Smooth muscle cell (in vitro differentiated cells): Measurements from ENCODE around the gene DRG2. TPM values are rescaled to one million over a fixed set of nuclear protein-coding genes. Genes with fewer than 3 reads are reported as not detected.

Source experiments
- DNase-seq: peaks from one replicate; lab custom pipeline; 2025; ENCODE audit not compliant: unreplicated experiment; lab: John Stamatoyannopoulos, UW
- H2AFZ ChIP-seq: fragments of 200-600 bp; sonication (generic); 2 replicates; pipeline ENCODE4 v1.6.0; 2016; ENCODE audit warnings: antibody characterized with exemption, low read depth, mild to moderate bottlenecking
- H3F3A ChIP-seq: fragments of 200-600 bp; sonication (generic); 2 replicates; pipeline ENCODE4 v1.6.0; 2017; ENCODE audit warnings: antibody characterized with exemption, low read depth
- H3K27ac ChIP-seq: fragments of 200-600 bp; sonication (generic); 2 replicates; pipeline ENCODE4 v1.5.1; 2016; ENCODE audit warnings: low read depth, mild to moderate bottlenecking
- H3K27me3 ChIP-seq: fragments of 200-600 bp; sonication (generic); 2 replicates; pipeline ENCODE4 v1.6.1; 2016; ENCODE audit warnings: low read depth, mild to moderate bottlenecking
- H3K36me3 ChIP-seq: fragments of 200-600 bp; sonication (generic); 2 replicates; pipeline ENCODE4 v1.5.1; 2016; ENCODE audit warnings: low read depth
- H3K4me1 ChIP-seq: fragments of 200-600 bp; sonication (generic); 2 replicates; pipeline ENCODE4 v1.5.1; 2016; ENCODE audit warnings: low read depth
- H3K4me2 ChIP-seq: fragments of 200-600 bp; sonication (generic); 2 replicates; pipeline ENCODE4 v1.6.0; 2016; ENCODE audit warnings: mild to moderate bottlenecking
- H3K4me3 ChIP-seq: fragments of 200-600 bp; sonication (generic); 2 replicates; pipeline ENCODE4 v1.5.1; 2016; ENCODE audit warnings: mild to moderate bottlenecking
- H3K79me2 ChIP-seq: fragments of 200-600 bp; sonication (generic); 2 replicates; pipeline ENCODE4 v1.6.0; 2016; ENCODE audit warnings: low read depth, mild to moderate bottlenecking
- H3K9ac ChIP-seq: fragments of 200-600 bp; sonication (generic); 2 replicates; pipeline ENCODE4 v1.6.0; 2016; ENCODE audit warnings: low read depth
- H3K9me3 ChIP-seq: fragments of 200-600 bp; sonication (generic); replicated peaks from 2 replicates; pipeline ENCODE4 v1.5.1; 2016; ENCODE audit warnings: low read depth
- H4K20me1 ChIP-seq: fragments of 200-600 bp; sonication (generic); 2 replicates; pipeline ENCODE4 v1.6.0; 2016; ENCODE audit warnings: low read depth
- WGBS: methylation state at CpG from one replicate; pipeline ENCODE4 v1.1.7; 2016; ENCODE audit warnings: low lambda C conversion rate; 5-methylcytosine and 5-hydroxymethylcytosine counted together
- polyA plus RNA-seq: library from polyadenylated mRNA; unstranded; fragments of >200 nt; fragmentation: Nextera tagmentation; extraction: Ambion mirVana; gene quantifications from 2 replicates; pipeline ENCODE4 v1.2.1, GENCODE V29; 2016
- total RNA-seq: library from RNA; depleted of rRNA; stranded (reverse); fragments of >200 nt; gene quantifications from 2 replicates; pipeline ENCODE4 v1.2.3, GENCODE V29; 2014
- TF ChIP-seq, protein P1 (sequence below): fragments of 200-600 bp; sonication (generic); IDR thresholded peaks from 2 replicates; pipeline ENCODE4 v1.5.1; 2017; ENCODE audit warnings: borderline replicate concordance, mild to moderate bottlenecking, antibody characterized with exemption; ENCODE audit not compliant: insufficient read depth, poor library complexity, severe bottlenecking

DRG2 gene
- total and polyA plus RNA-seq, 2 experiments from 2014 or later = 24.5 to 36.6 TPM

DNA sequence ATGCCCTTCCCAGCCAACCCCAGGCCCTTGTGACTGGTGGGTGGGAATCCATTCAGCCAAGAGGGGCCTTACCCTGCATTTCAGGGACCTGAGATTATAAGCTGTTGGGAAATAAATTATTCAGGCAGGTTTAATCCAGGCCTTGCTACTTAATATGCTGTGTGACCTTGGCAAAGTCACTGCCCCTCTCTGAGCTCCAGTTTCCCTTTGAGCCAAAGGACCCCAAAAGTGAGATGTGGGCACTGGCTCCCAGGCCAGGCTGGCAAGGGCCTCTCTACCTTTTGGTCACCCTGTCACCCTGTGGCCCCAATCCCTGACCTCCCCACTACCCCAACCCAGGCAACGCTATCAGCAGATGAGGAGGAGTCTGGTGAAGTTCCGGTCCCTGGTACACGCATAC is 54.7 kb downstream of the DRG2 start:
- 85% methylated on average over 3 of the region's 3 CpGs for WGBS
- Histone ChIP-seq H3K27me3 (no peaks in the 10 kb centered on the region), H3K4me1 (no peaks in the 10 kb centered on the region), H4K20me1 (no peaks in the 10 kb centered on the region), H3K4me2 (no peak overlapping the region), H2AFZ (no peak overlapping the region), H3F3A (no peaks in the 10 kb centered on the region), H3K9me3 (no peaks in the 10 kb centered on the region), H3K4me3 (no peak overlapping the region), H3K79me2 (no peaks in the 10 kb centered on the region), H3K9ac (no peak overlapping the region), H3K36me3 (no peaks in the 10 kb centered on the region), H3K27ac (no peak overlapping the region)
- TF ChIP-seq, protein P1, sequence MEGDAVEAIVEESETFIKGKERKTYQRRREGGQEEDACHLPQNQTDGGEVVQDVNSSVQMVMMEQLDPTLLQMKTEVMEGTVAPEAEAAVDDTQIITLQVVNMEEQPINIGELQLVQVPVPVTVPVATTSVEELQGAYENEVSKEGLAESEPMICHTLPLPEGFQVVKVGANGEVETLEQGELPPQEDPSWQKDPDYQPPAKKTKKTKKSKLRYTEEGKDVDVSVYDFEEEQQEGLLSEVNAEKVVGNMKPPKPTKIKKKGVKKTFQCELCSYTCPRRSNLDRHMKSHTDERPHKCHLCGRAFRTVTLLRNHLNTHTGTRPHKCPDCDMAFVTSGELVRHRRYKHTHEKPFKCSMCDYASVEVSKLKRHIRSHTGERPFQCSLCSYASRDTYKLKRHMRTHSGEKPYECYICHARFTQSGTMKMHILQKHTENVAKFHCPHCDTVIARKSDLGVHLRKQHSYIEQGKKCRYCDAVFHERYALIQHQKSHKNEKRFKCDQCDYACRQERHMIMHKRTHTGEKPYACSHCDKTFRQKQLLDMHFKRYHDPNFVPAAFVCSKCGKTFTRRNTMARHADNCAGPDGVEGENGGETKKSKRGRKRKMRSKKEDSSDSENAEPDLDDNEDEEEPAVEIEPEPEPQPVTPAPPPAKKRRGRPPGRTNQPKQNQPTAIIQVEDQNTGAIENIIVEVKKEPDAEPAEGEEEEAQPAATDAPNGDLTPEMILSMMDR = no peak
- DNase-seq = no peak

DNA sequence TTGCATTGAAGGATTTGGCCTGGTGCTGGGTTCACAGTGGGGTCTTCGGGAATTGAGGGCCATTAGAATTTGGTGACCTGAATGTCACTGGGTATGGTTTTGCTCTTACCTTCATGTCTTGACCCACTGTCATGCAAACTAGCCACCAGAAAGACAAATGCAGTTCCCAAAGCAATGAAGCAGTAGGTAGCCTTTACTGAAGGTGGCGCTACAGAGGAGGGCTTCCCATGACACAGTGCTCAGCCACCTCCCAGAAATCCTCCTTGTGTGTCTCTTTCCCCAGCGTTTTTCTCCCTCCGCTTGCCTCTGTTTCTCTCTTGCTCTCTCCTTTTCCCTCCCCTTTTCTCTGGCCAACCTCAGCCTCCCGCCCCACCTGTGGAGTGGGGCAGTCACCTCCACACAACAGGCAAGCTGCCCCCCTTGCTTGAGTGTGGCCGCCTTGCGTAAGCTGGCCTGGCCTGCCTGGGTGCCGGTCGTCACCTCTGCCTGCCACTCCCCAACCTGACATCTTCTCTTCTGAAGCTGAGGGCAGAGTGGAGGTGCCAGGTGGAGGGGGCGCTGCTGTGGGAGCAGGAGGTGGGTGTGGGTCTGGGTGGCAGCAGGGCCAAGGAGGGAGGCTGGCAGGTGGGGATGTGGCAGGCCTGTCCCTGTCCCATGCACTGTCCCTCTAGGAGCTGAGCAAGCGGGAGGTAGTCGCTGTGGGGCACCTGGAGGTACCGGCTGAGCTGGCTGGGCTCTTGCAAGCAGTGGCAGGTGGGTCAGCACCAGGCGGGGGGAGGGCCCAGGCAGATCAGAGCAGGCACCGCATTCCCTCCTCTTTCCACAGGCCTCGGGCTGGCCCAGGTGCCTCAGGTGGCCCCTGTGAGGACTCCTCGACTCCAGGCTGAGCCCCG is 55.5 kb downstream of the DRG2 start:
- Histone ChIP-seq H3K27ac (no peak overlapping the region), H3K27me3 (no peaks in the 10 kb centered on the region), H4K20me1 (no peaks in the 10 kb centered on the region), H3K36me3 (no peaks in the 10 kb centered on the region), H3K79me2 (no peaks in the 10 kb centered on the region), H3F3A (no peaks in the 10 kb centered on the region), H3K4me1 (no peaks in the 10 kb centered on the region), H3K9ac (no peak overlapping the region), H3K4me3 (no peak overlapping the region), H2AFZ (no peak overlapping the region), H3K4me2 (no peak overlapping the region), H3K9me3 (no peaks in the 10 kb centered on the region)
- TF ChIP-seq, protein P1 = peak; percentile 29
- DNase-seq = no peak
- 71% methylated on average over 18 of the region's 18 CpGs for WGBS

DNA sequence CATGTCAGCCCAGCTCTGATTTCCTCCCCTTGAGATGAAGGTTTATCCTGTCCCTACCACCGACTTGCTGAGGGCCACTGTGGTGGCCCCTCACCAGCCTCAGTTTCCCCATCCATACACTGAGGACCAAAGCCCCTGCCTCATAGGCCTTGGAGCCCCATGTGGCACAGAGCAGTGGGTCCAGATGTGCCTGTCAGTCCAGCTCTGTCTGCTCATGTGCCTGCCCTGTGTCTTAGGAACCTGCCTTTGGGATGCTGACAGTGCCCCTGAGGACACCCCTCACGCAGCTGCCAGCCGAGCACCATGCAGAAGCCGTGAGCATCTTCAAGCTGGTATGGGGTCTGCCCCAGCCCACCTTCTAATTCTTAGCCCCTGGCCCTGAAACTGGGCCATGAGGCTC is 56.5 kb downstream of the DRG2 start:
- DNase-seq = no peak
- Histone ChIP-seq H3K27ac (no peak overlapping the region), H3F3A (no peaks in the 10 kb centered on the region), H3K4me1 (no peaks in the 10 kb centered on the region), H3K4me3 (no peak overlapping the region), H3K4me2 (no peak overlapping the region), H4K20me1 (no peaks in the 10 kb centered on the region), H3K27me3 (no peaks in the 10 kb centered on the region), H3K9ac (no peak overlapping the region), H3K36me3 (no peaks in the 10 kb centered on the region), H3K9me3 (no peaks in the 10 kb centered on the region), H2AFZ (no peak overlapping the region), H3K79me2 (no peaks in the 10 kb centered on the region)
- whole genome bisulfite sequencing = 94% methylated on average over 4 of the region's 4 CpGs
- TF ChIP-seq, protein P1 = no peak

DNA sequence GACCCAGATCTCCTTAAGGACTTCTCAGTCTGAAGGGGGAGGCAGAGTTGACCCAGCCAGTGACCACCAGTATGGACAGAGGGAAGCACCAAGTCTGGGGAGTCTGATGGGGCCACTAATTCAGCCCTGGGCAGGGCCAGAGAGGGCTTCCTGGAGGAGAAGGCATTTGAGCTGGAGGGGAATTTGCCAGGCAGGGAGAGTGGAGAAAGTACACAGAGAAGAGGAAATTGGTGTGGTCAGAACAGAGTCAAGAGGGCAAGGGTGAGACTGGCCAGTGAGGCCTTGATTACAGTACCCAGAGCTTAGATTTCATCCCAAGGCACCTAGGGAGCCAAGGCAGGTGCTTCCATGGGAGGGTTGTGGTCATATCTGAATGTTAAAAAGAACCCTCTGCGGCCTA is 57.1 kb downstream of the DRG2 start:
- H3K4me2 ChIP-seq = no peak overlapping the region
- no peaks in the 10 kb centered on the region for H3K9me3 ChIP-seq
- H3K36me3 ChIP-seq = no peaks in the 10 kb centered on the region
- no peaks in the 10 kb centered on the region for H3K27me3 ChIP-seq
- WGBS = 83% methylated on average over 1 of the region's 1 CpG
- no peaks in the 10 kb centered on the region for H3F3A ChIP-seq
- H3K27ac ChIP-seq = no peak overlapping the region
- no peak overlapping the region for H3K9ac ChIP-seq
- TF ChIP-seq, protein P1 = no peak
- H3K79me2 ChIP-seq = no peaks in the 10 kb centered on the region
- no peak overlapping the region for H2AFZ ChIP-seq
- no peaks in the 10 kb centered on the region for H4K20me1 ChIP-seq
- DNase-seq = no peak
- no peaks in the 10 kb centered on the region for H3K4me1 ChIP-seq
- H3K4me3 ChIP-seq = no peak overlapping the region
